SK-N-SH (cell line): ENCODE results near the gene NECTIN2. TPM values are rescaled to one million over a fixed set of nuclear protein-coding genes. Genes with fewer than 3 reads are reported as not detected.

Source experiments
- CHD2 ChIP-seq: fragments of 150-350 bp; IDR thresholded peaks from 2 replicates; pipeline ENCODE4 v1.6.1; 2018; ENCODE audit warnings: low read length; ENCODE audit not compliant: partially characterized antibody
- FOXJ3 ChIP-seq: sonication (generic); formaldehyde crosslinking; IDR thresholded peaks from 2 replicates; pipeline ENCODE4 v1.5.1; 2020; ENCODE audit warnings: mild to moderate bottlenecking, missing genetic modification reagents
- FOXM1 ChIP-seq: IDR thresholded peaks from 2 replicates; pipeline ENCODE4 v1.4.0; 2012; ENCODE audit warnings: low read depth, mild to moderate bottlenecking
- GABPA ChIP-seq: IDR thresholded peaks from 2 replicates; pipeline ENCODE4 v1.4.0; 2012; ENCODE audit warnings: low read depth, mild to moderate bottlenecking
- MAX ChIP-seq: IDR thresholded peaks from 2 replicates; pipeline ENCODE4 v1.4.0; 2012; ENCODE audit warnings: low read depth
- RFX5 ChIP-seq: IDR thresholded peaks from 2 replicates; pipeline ENCODE4 v1.6.1; 2012; ENCODE audit warnings: mild to moderate bottlenecking, improper control_type of control experiment, low read length
- TAF1 ChIP-seq: IDR thresholded peaks from 2 replicates; pipeline ENCODE4 v1.6.1; 2012; ENCODE audit warnings: low read depth, mild to moderate bottlenecking, low read length, moderate library complexity, borderline replicate concordance
- TCF12 ChIP-seq: IDR thresholded peaks from 2 replicates; pipeline ENCODE4 v1.4.0; 2012
- ZBTB33 ChIP-seq: IDR thresholded peaks from 2 replicates; pipeline ENCODE4 v1.4.0; 2012; ENCODE audit warnings: low read depth, borderline replicate concordance
- polyA plus RNA-seq, 3 experiments: library from polyadenylated mRNA; depleted of rRNA; stranded (reverse); fragments of >200 nt; gene quantifications; 2 replicates each; pipeline ENCODE4 v1.2.3, GENCODE V29; 2012
- TF ChIP-seq, protein P1 (sequence below): IDR thresholded peaks from 2 replicates; pipeline ENCODE4; 2012

Gene NECTIN2
- polyA plus RNA-seq, 1 of the 3 experiments (the other 2 are of a cell fraction), result 121 TPM

DNA sequence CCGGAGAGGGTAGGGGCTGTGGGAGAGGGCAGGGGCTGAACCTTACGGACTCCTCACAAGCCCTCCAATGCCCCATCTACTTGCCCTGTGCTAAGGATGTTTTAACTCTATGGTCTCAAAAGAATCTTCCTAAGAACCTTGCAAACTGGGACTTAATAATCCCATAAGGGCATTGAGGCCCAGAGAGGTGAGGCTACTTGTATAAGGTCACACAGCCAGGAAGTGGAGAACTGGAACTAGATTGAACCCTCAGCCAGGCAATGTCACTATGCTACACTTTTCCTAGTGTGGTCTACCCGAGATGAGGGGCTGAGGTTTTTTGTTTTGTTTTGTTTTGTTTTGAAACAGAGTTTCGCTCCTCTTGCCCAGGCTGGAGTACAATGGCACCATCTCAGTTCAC lies 85.4 kb downstream of the NECTIN2 start (continued):
- TF ChIP-seq MAX (no peak), TCF12 (no peak), TAF1 (no peak), CHD2 (no peak), ZBTB33 (no peak), RFX5 (no peak), GABPA (no peak), FOXM1 (no peak), FOXJ3 (CRISPR knock-in tag) (no peak)
- TF ChIP-seq, protein P1, sequence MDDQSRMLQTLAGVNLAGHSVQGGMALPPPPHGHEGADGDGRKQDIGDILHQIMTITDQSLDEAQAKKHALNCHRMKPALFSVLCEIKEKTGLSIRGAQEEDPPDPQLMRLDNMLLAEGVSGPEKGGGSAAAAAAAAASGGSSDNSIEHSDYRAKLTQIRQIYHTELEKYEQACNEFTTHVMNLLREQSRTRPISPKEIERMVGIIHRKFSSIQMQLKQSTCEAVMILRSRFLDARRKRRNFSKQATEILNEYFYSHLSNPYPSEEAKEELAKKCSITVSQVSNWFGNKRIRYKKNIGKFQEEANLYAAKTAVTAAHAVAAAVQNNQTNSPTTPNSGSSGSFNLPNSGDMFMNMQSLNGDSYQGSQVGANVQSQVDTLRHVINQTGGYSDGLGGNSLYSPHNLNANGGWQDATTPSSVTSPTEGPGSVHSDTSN, result no peak
- TF ChIP-seq, all 33 proteins: peak for 0

Other genes starting within 250 kb of the NECTIN2 start
- gene IGSF23, start 232.7 kb upstream of the NECTIN2 start, polyA plus RNA-seq (2012; rRNA removed), result 0.08 and 0.10 TPM in 2 replicates
- gene PVR, start 202.4 kb upstream of the NECTIN2 start, polyA plus RNA-seq (2012; rRNA removed), result 90.2 and 90.8 TPM in 2 replicates
- 1.4 and 2.0 TPM in 2 replicates for gene CEACAM19, start 174.8 kb upstream of the NECTIN2 start, polyA plus RNA-seq (2012; rRNA removed)
- gene CEACAM16, start 147.1 kb upstream of the NECTIN2 start, polyA plus RNA-seq (2012; rRNA removed), result not detected in 2 replicates
- 7.5 and 19.2 TPM in 2 replicates for gene BCL3, start 97.6 kb upstream of the NECTIN2 start, polyA plus RNA-seq (2012; rRNA removed)
- gene CBLC, start 68.4 kb upstream of the NECTIN2 start, polyA plus RNA-seq (2012; rRNA removed), result not detected in 2 replicates
- 9.7 and 34.0 TPM in 2 replicates for gene BCAM, start 37.2 kb upstream of the NECTIN2 start, polyA plus RNA-seq (2012; rRNA removed)
- 66.9 and 78.9 TPM in 2 replicates for gene TOMM40, start 45.0 kb downstream of the NECTIN2 start, polyA plus RNA-seq (2012; rRNA removed)
- gene APOE, start 59.5 kb downstream of the NECTIN2 start, polyA plus RNA-seq (2012; rRNA removed), result 56.0 and 65.7 TPM in 2 replicates
- gene APOC1, start 68.3 kb downstream of the NECTIN2 start, polyA plus RNA-seq (2012; rRNA removed), result 0.73 and 2.7 TPM in 2 replicates
- not detected in 2 replicates for gene APOC4, start 95.9 kb downstream of the NECTIN2 start, polyA plus RNA-seq (2012; rRNA removed)
- not detected in 2 replicates for gene APOC2, start 99.8 kb downstream of the NECTIN2 start, polyA plus RNA-seq (2012; rRNA removed)
- gene CLPTM1, start 109.1 kb downstream of the NECTIN2 start, polyA plus RNA-seq (2012; rRNA removed), result 58.4 and 86.5 TPM in 2 replicates
- 9.5 and 12.6 TPM in 2 replicates for gene RELB, start 155.2 kb downstream of the NECTIN2 start, polyA plus RNA-seq (2012; rRNA removed)
- 53.8 and 54.8 TPM in 2 replicates for gene CLASRP, start 192.7 kb downstream of the NECTIN2 start, polyA plus RNA-seq (2012; rRNA removed)
- gene ZNF296, start 230.2 kb downstream of the NECTIN2 start, polyA plus RNA-seq (2012; rRNA removed), result 0.16 and 0.21 TPM in 2 replicates
- 24.2 and 28.7 TPM in 2 replicates for gene GEMIN7, start 233.0 kb downstream of the NECTIN2 start, polyA plus RNA-seq (2012; rRNA removed)
- gene PPP1R37, start 246.9 kb downstream of the NECTIN2 start, polyA plus RNA-seq (2012; rRNA removed), result 19.3 and 24.4 TPM in 2 replicates